Stimulated activated naive B cell treated with anti-CD40 and anti-IgM and Interleukin-4, amounts not matched to agents 10 μg/mL and 1 μg/mL and 100 μg/mL, for 72 hours (primary cell): Measurements from ENCODE around the gene MGLL.

Source experiments
- ATAC-seq, 2 donors: fragments of 150-1000 bp; cut with Tn5 transposase; replicated peaks; 2 replicates each; pipeline ENCODE4 v1.10.0; 2021; ENCODE audit warnings: moderate library complexity in 1 of 2
- DNase-seq: peaks from one replicate; pipeline ENCODE4 v3.0.0; 2021
- H3K27ac Mint-ChIP-seq: one replicate; pipeline ENCODE4 v1.8.0; 2022; ENCODE audit warnings: mild to moderate bottlenecking, mixed read lengths
- H3K27me3 Mint-ChIP-seq, 2 donors: one replicate each; pipeline ENCODE4 v1.8.0; 2022; ENCODE audit warnings: mixed read lengths in 2 of 2
- H3K36me3 Mint-ChIP-seq, 2 donors: one replicate each; pipeline ENCODE4 v1.8.0; 2022; ENCODE audit warnings: mixed read lengths in 2 of 2, mild to moderate bottlenecking in 1 of 2
- H3K4me1 Mint-ChIP-seq, 2 donors: one replicate each; pipeline ENCODE4 v1.8.0; 2022; ENCODE audit warnings: mixed read lengths in 2 of 2, mild to moderate bottlenecking in 1 of 2
- H3K4me3 Mint-ChIP-seq, 2 donors: one replicate each; pipeline ENCODE4 v1.8.0; 2022; ENCODE audit warnings: mild to moderate bottlenecking in 2 of 2, mixed read lengths in 2 of 2, moderate library complexity in 1 of 2
- H3K9me3 Mint-ChIP-seq, 2 donors: one replicate each; pipeline ENCODE4 v1.8.0; 2022; ENCODE audit warnings: mixed read lengths in 2 of 2, mild to moderate bottlenecking in 1 of 2

The MGLL gene

GRCh38 chr3:127751782-127752181 is 70.5 kb downstream of the MGLL start:
- DNase-seq (no peak), ATAC-seq (no peak)
- Mint-ChIP-seq H3K36me3 (peaks cover 45 to 66% of the 10 kb centered on the region in 2 donors), H3K27me3 (peaks cover 0 to 4% of the 10 kb centered on the region in 2 donors), H3K9me3 (peaks cover 4 to 7% of the 10 kb centered on the region in 2 donors), H3K27ac (peak overlapping the region; percentile 92), H3K4me3 (peak overlapping the region in 1 of 2 donors; percentile 31), H3K4me1 (peaks cover 73 to 99% of the 10 kb centered on the region in 2 donors)

GRCh38 chr3:127751163-127751621 is 71.1 kb downstream of the MGLL start:
- ATAC-seq = no peak
- Mint-ChIP-seq H3K27me3 (peaks cover 0 to 4% of the 10 kb centered on the region in 2 donors), H3K9me3 (peaks cover 4 to 7% of the 10 kb centered on the region in 2 donors), H3K4me3 (peak overlapping the region; percentile 23 to 52), H3K4me1 (peaks cover 73 to 100% of the 10 kb centered on the region in 2 donors), H3K27ac (peak overlapping the region; percentile 92), H3K36me3 (peaks cover 44 to 68% of the 10 kb centered on the region in 2 donors)
- DNase-seq = no peak

GRCh38 chr3:127750226-127751031 is 71.9 kb downstream of the MGLL start:
- DNase-seq (peak; percentile 78), ATAC-seq (peak; percentile 76 to 77)
- H3K4me3 Mint-ChIP-seq = peak overlapping the region; percentile 64 to 69
- H3K27ac Mint-ChIP-seq = peak overlapping the region; percentile 92
- H3K36me3 Mint-ChIP-seq = peaks cover 46 to 73% of the 10 kb centered on the region in 2 donors
- H3K27me3 Mint-ChIP-seq = peaks cover 0 to 4% of the 10 kb centered on the region in 2 donors
- peaks cover 70 to 94% of the 10 kb centered on the region in 2 donors for H3K4me1 Mint-ChIP-seq
- H3K9me3 Mint-ChIP-seq = peaks cover 4% of the 10 kb centered on the region in 2 donors

- Mint-ChIP-seq H3K36me3 (peaks cover 45 to 71% of the 10 kb centered on the region in 2 donors), H3K27ac (peak overlapping the region; percentile 92), H3K4me1 (peaks cover 64 to 88% of the 10 kb centered on the region in 2 donors), H3K27me3 (peaks cover 0 to 4% of the 10 kb centered on the region in 2 donors), H3K4me3 (peak overlapping the region; percentile 37 to 64), H3K9me3 (peaks cover 4% of the 10 kb centered on the region in 2 donors)
- no peak for ATAC-seq
- DNase-seq = no peak
These were observed 72.5 kb downstream of the MGLL start for GRCh38 chr3:127749787-127750225.

GRCh38 chr3:127749361-127749760 is 73.0 kb downstream of the MGLL start:
- ATAC-seq (no peak), DNase-seq (no peak)
- Mint-ChIP-seq H3K27me3 (peaks cover 0 to 6% of the 10 kb centered on the region in 2 donors), H3K27ac (peak overlapping the region; percentile 92), H3K4me3 (peak overlapping the region; percentile 37 to 64), H3K9me3 (peaks cover 4% of the 10 kb centered on the region in 2 donors), H3K36me3 (peaks cover 45 to 69% of the 10 kb centered on the region in 2 donors), H3K4me1 (peaks cover 60 to 84% of the 10 kb centered on the region in 2 donors)

- Mint-ChIP-seq H3K27me3 (peaks cover 0 to 10% of the 10 kb centered on the region in 2 donors), H3K36me3 (peaks cover 40 to 68% of the 10 kb centered on the region in 2 donors), H3K27ac (peak overlapping the region; percentile 86), H3K4me1 (peaks cover 54 to 79% of the 10 kb centered on the region in 2 donors), H3K4me3 (no peak overlapping the region), H3K9me3 (peaks cover 0 to under 1% of the 10 kb centered on the region in 2 donors)
- DNase-seq (no peak), ATAC-seq (no peak)
These were observed 73.5 kb downstream of the MGLL start for GRCh38 chr3:127748754-127749327.

- Mint-ChIP-seq H3K27ac (peak overlapping the region; percentile 20), H3K27me3 (peaks cover 0 to 13% of the 10 kb centered on the region in 2 donors), H3K9me3 (no peaks in the 10 kb centered on the region), H3K4me1 (peaks cover 48 to 69% of the 10 kb centered on the region in 2 donors), H3K4me3 (no peak overlapping the region), H3K36me3 (peaks cover 39 to 63% of the 10 kb centered on the region in 2 donors)
- DNase-seq (no peak), ATAC-seq (no peak)
These were observed 74.4 kb downstream of the MGLL start for GRCh38 chr3:127747751-127748521.

GRCh38 chr3:127747066-127747465 is 75.2 kb downstream of the MGLL start:
- DNase-seq = no peak
- Mint-ChIP-seq H3K27me3 (peaks cover 0 to 13% of the 10 kb centered on the region in 2 donors), H3K9me3 (no peaks in the 10 kb centered on the region), H3K27ac (peak overlapping the region; percentile 4), H3K36me3 (peaks cover 39 to 55% of the 10 kb centered on the region in 2 donors), H3K4me3 (peak overlapping the region; percentile 2 to 12), H3K4me1 (peaks cover 42 to 61% of the 10 kb centered on the region in 2 donors)
- ATAC-seq = no peak

GRCh38 chr3:127746400-127747057 is 75.8 kb downstream of the MGLL start:
- H3K36me3 Mint-ChIP-seq = peaks cover 39 to 55% of the 10 kb centered on the region in 2 donors
- no peak overlapping the region for H3K4me3 Mint-ChIP-seq
- ATAC-seq = no peak
- H3K4me1 Mint-ChIP-seq = peaks cover 40 to 55% of the 10 kb centered on the region in 2 donors
- H3K9me3 Mint-ChIP-seq = no peaks in the 10 kb centered on the region
- DNase-seq = no peak
- peaks cover 0 to 13% of the 10 kb centered on the region in 2 donors for H3K27me3 Mint-ChIP-seq
- peak overlapping the region; percentile 22 for H3K27ac Mint-ChIP-seq

- no peaks in the 10 kb centered on the region for H3K9me3 Mint-ChIP-seq
- no peak for ATAC-seq
- H3K36me3 Mint-ChIP-seq = peaks cover 34 to 49% of the 10 kb centered on the region in 2 donors
- peaks cover 0 to 13% of the 10 kb centered on the region in 2 donors for H3K27me3 Mint-ChIP-seq
- H3K4me3 Mint-ChIP-seq = no peak overlapping the region
- H3K27ac Mint-ChIP-seq = peak overlapping the region; percentile 20
- peaks cover 33 to 48% of the 10 kb centered on the region in 2 donors for H3K4me1 Mint-ChIP-seq
- DNase-seq = no peak
These were observed 76.5 kb downstream of the MGLL start for GRCh38 chr3:127745656-127746399.

- DNase-seq (no peak), ATAC-seq (no peak)
- H3K4me1 Mint-ChIP-seq = peaks cover 24 to 45% of the 10 kb centered on the region in 2 donors
- H3K4me3 Mint-ChIP-seq = no peak overlapping the region
- H3K9me3 Mint-ChIP-seq = no peaks in the 10 kb centered on the region
- H3K27ac Mint-ChIP-seq = no peak overlapping the region
- peaks cover 33 to 52% of the 10 kb centered on the region in 2 donors for H3K36me3 Mint-ChIP-seq
- H3K27me3 Mint-ChIP-seq = peaks cover 0 to 13% of the 10 kb centered on the region in 2 donors
These were observed 77.4 kb downstream of the MGLL start for GRCh38 chr3:127744875-127745274.

- Mint-ChIP-seq H3K27ac (no peak overlapping the region), H3K9me3 (no peaks in the 10 kb centered on the region), H3K27me3 (peaks cover 0 to 13% of the 10 kb centered on the region in 2 donors), H3K4me1 (peaks cover 19 to 40% of the 10 kb centered on the region in 2 donors), H3K36me3 (peaks cover 28 to 47% of the 10 kb centered on the region in 2 donors), H3K4me3 (no peak overlapping the region)
- DNase-seq = no peak
- no peak for ATAC-seq
These were observed 78.0 kb downstream of the MGLL start for GRCh38 chr3:127744253-127744815.
